Daoy (cell line): Measurements from ENCODE around the gene SLC13A3. TPM values are rescaled to one million over a fixed set of nuclear protein-coding genes. Genes with fewer than 3 reads are reported as not detected.

Source experiments
- DNase-seq: peaks from one replicate; pipeline ENCODE4 v3.0.0-alpha.2; 2015; ENCODE audit warnings: low read depth
- total RNA-seq: library from RNA; depleted of rRNA; stranded (reverse); fragments of >200 nt; shearing (Covaris generic); gene quantifications from 2 replicates; pipeline ENCODE4 v1.2.3, GENCODE V29; 2014; rRNA removed

SLC13A3 gene
- total RNA-seq, 1 experiment from 2014 or later, result 0.11 TPM

- no peak for DNase-seq
Measured at GRCh38 chr20:46539113-46539512, 112.1 kb downstream of the SLC13A3 start.

GRCh38 chr20:46530640-46531039 lies 120.6 kb downstream of the SLC13A3 start:
- no peak for DNase-seq

GRCh38 chr20:46523696-46524328 lies 127.4 kb downstream of the SLC13A3 start:
- no peak for DNase-seq

- DNase-seq, result no peak
Measured at GRCh38 chr20:46523108-46523507, 128.2 kb downstream of the SLC13A3 start.

GRCh38 chr20:46520976-46521579 lies 130.2 kb downstream of the SLC13A3 start:
- peak; percentile 50 for DNase-seq

- DNase-seq, result no peak
Measured at GRCh38 chr20:46520540-46520939, 130.7 kb downstream of the SLC13A3 start.

GRCh38 chr20:46519471-46520068 lies 131.7 kb downstream of the SLC13A3 start:
- no peak for DNase-seq

GRCh38 chr20:46512943-46513844 lies 138.1 kb downstream of the SLC13A3 start, which contains the start of gene ZNF334:
Gene ZNF334 (minus strand): TSS chr20:46513559. CDS start chr20:46512102, 1,457 bp downstream.
- peak; percentile 62 for DNase-seq

GRCh38 chr20:46509523-46509922 lies 141.7 kb downstream of the SLC13A3 start:
- no peak for DNase-seq

Other genes with a start within 250 kb of the SLC13A3 start
- 13.4 and 24.5 TPM in 2 replicates for gene ELMO2, start 244.8 kb downstream of the SLC13A3 start, total RNA-seq
- gene ZNF334, start 137.9 kb downstream of the SLC13A3 start, total RNA-seq, result 0.54 and 1.0 TPM in 2 replicates
- not detected in 2 replicates for gene OCSTAMP, start 100.8 kb downstream of the SLC13A3 start, total RNA-seq
- gene TP53RK, start 38.0 kb upstream of the SLC13A3 start, total RNA-seq, result 21.4 and 24.7 TPM in 2 replicates
- gene SLC2A10, start 58.2 kb upstream of the SLC13A3 start, total RNA-seq, result 3.8 and 11.4 TPM in 2 replicates
- 1.7 and 3.8 TPM in 2 replicates for gene EYA2, start 243.4 kb upstream of the SLC13A3 start, total RNA-seq